A549 (cell line): Measurements from ENCODE around the gene SLC17A1. TPM values are rescaled to one million over a fixed set of nuclear protein-coding genes. Genes with fewer than 3 reads are reported as not detected.

Source experiments
- ATAC-seq, 2 experiments: fragments of 200-7000 bp in 1 of 2; fragments of >200 bp in 1 of 2; cut with Nextera tagmentation in 1 of 2; cut with Tn5 transposase in 1 of 2; 3 replicates each; pipeline versions ENCODE4 v1.8.0 to v1.9.1; 2018 to 2020; ENCODE audit warnings: mild to moderate bottlenecking in 1 of 2, moderate library complexity in 1 of 2
- CTCF ChIA-PET: fragments of 300-600 bp; sonication (Branson Sonifier 250); formaldehyde crosslinking; extraction: SDS; loops from one replicate; lab custom pipeline; 2021; ENCODE audit warnings: antibody characterized with exemption, inconsistent platforms; lab: Yijun Ruan, JAX
- POLR2A ChIA-PET: fragments of 350-600 bp; formaldehyde crosslinking; extraction: SDS; loops from one replicate; lab custom pipeline; 2021; ENCODE audit warnings: antibody characterized with exemption, inconsistent platforms; lab: Yijun Ruan, JAX
- DNase-seq, 2 experiments: peaks; one replicate each; pipeline versions ENCODE4 v3.0.0 to v3.0.0-alpha.2; 2011 to 2016; ENCODE audit warnings: low read depth in 1 of 2, low spot score in 1 of 2
- FAIRE-seq: peaks from 2 replicates; lab custom pipeline; 2011; peaks lifted over from hg19 to GRCh38; lab: Jason Lieb, UNC
- H3K27ac ChIP-seq, 2 experiments: fragments of >200 bp; sonication (Bioruptor Twin); formaldehyde crosslinking; 3 replicates each; pipeline ENCODE4 v1.5.1; 2016 to 2017
- H3K4me1 ChIP-seq: fragments of >200 bp; sonication (Bioruptor Twin); formaldehyde crosslinking; 3 replicates; pipeline ENCODE4 v1.6.1; 2016
- H3K4me2 ChIP-seq: fragments of >200 bp; sonication (Bioruptor Twin); formaldehyde crosslinking; 3 replicates; pipeline ENCODE4 v1.6.1; 2016
- H3K4me3 ChIP-seq: fragments of >200 bp; sonication (Bioruptor Twin); formaldehyde crosslinking; 3 replicates; pipeline ENCODE4 v1.5.1; 2016
- H3K9me3 ChIP-seq: fragments of >200 bp; sonication (Bioruptor Twin); formaldehyde crosslinking; 3 replicates; pipeline ENCODE4 v1.6.1; 2016
- ATOH8 ChIP-seq: fragments of 250-450 bp; sonication (Bioruptor Pico); IDR thresholded peaks from 2 replicates; pipeline ENCODE4 v1.5.0; 2020; ENCODE audit warnings: low read depth, mild to moderate bottlenecking, moderate library complexity
- BCL3 ChIP-seq: fragments of >200 bp; sonication (Bioruptor Twin); formaldehyde crosslinking; IDR thresholded peaks from 3 replicates; pipeline ENCODE4 v1.6.1; 2016
- CEBPB ChIP-seq, 2 experiments: fragments of >200 bp in 1 of 2; sonication (Bioruptor Twin) in 1 of 2; formaldehyde crosslinking in 1 of 2; IDR thresholded peaks; 2 replicates each; pipeline ENCODE4 v1.6.1; 2012 to 2016
- ELK1 ChIP-seq: fragments of 150-350 bp; IDR thresholded peaks from 2 replicates; pipeline ENCODE4 v1.6.1; 2014; ENCODE audit warnings: low read depth, mild to moderate bottlenecking, low read length
- FOXS1 ChIP-seq: fragments of 250-450 bp; sonication (Bioruptor Pico); IDR thresholded peaks from 2 replicates; pipeline ENCODE4 v1.5.0; 2020; ENCODE audit warnings: mild to moderate bottlenecking, moderate library complexity
- HMGXB4 ChIP-seq: fragments of 250-450 bp; sonication (Bioruptor Pico); IDR thresholded peaks from 2 replicates; pipeline ENCODE4 v1.5.0; 2021; ENCODE audit warnings: mild to moderate bottlenecking, moderate library complexity, borderline replicate concordance
- HOXB5 ChIP-seq: fragments of 250-450 bp; sonication (Bioruptor Pico); IDR thresholded peaks from 2 replicates; pipeline ENCODE4 v1.5.0; 2020; ENCODE audit warnings: mild to moderate bottlenecking, moderate library complexity
- KDM5A ChIP-seq: fragments of 200-600 bp; sonication (generic); IDR thresholded peaks from 2 replicates; pipeline ENCODE4 v1.6.1; 2016; ENCODE audit warnings: antibody characterized with exemption, mild to moderate bottlenecking
- MYC ChIP-seq: IDR thresholded peaks from 2 replicates; pipeline ENCODE4 v1.6.1; 2012; ENCODE audit warnings: mild to moderate bottlenecking, inconsistent platforms, low read length, improper control_type of control experiment, borderline replicate concordance
- NPAS2 ChIP-seq: fragments of 250-450 bp; sonication (Bioruptor Pico); IDR thresholded peaks from 2 replicates; pipeline ENCODE4 v1.8.0; 2022; ENCODE audit warnings: mild to moderate bottlenecking, moderate library complexity, borderline replicate concordance
- POLR2AphosphoS2 ChIP-seq: conservative IDR thresholded peaks from 2 replicates; pipeline ENCODE4 v1.6.1; 2012; ENCODE audit warnings: low read length, improper control_type of control experiment, inconsistent platforms
- WGBS: methylation state at CpG from one replicate; pipeline ENCODE4 v1.1.6; 2017; ENCODE audit errors: missing lambda C conversion rate; 5-methylcytosine and 5-hydroxymethylcytosine counted together
- polyA plus RNA-seq, 4 experiments: library from polyadenylated mRNA; depleted of rRNA in 3 of 4; stranded (reverse); fragments of >200 nt; fragmentation: RNase III in 1 of 4; extraction: RNeasy Plus Mini Kit Qiagen cat#74134 plus additional on column Dnase treatment in 1 of 4; gene quantifications; 2 replicates in 3 of 4; 3 replicates in 1 of 4; pipeline ENCODE4 v1.2.3, GENCODE V29; 2011 to 2017
- TF ChIP-seq, protein P1 (sequence below): IDR thresholded peaks from 2 replicates; pipeline ENCODE4 v1.6.1; 2012

SLC17A1 gene
- polyA plus RNA-seq, 2 of the 4 experiments (the other 2 are of a cell fraction): 0.79 to 1.2 TPM

DNA sequence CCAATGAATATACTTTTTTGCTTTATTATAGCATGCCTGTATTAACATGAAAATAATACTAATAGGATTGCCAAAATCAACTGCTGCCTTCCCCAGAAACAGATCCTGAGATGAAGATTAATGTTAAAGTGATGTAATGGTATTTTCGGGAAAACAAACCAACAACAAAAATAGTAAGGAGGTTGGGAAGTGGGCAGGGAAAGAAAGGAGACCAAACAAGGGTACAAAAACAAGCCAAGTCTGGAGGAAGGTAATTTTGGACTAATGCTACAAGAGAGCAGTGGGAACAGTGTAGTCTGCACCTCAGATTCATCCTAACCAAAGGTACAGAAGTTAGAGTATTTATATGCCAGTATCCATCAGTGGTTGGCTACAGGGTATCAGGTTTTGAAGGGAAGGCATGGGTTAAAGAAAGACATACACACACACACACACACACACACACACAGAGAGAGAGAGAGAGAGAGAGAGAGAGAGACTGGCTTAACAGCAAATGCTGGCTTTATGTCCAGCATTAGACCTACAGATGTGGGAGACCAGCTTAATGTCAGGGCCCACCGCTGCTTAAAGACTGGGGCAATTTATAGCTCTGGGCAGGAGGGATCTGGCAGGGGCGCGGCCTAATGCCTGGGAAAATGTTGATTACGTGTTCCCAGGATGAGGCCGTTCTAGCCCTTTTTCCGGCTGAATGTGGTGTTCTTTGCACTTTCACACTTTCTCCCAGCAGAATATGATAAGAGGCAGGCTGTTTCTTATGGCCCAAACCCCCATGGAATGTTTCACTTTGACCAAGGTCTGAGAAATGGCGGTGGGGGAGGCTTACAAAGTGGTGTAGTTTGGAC is 3.8 kb upstream of the SLC17A1 start (continued):
- TF ChIP-seq ELK1 (no peak), ATOH8 (CRISPR knock-in tag) (no peak)

- H3K27ac ChIP-seq: no peak overlapping the region
- POLR2A ChIA-PET: no interaction called here
Measured at GRCh38 chr6:25834950-25835349, 3.1 kb upstream of the SLC17A1 start.

DNA sequence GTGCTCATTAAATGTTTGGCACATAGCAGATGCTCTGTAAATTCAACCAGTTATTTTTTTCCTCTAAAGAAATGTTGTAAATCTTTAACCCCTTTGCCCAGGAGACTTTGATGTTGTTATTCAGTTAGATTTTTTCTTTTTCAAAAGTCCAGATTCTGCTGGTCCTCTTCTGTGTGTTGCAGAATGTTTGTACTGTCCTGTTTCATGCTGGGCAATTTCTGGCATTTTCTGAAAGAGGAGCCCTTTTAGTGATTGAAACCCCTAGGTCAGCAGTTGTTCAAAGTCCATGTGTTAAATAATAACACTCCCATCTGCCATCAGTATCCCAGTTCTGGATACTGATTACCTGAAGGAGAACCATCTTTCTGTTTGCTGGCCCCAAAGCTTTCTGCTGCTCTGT is 1.3 kb upstream of the SLC17A1 start:
- H3K4me1 ChIP-seq: peaks cover 28% of the 10 kb centered on the region
- FAIRE-seq (no peak), DNase-seq (no peak), ATAC-seq (no peak)
- H3K27ac ChIP-seq: peak overlapping the region; percentile 72 to 81; a peak in 3 of 6 replicates
- H3K9me3 ChIP-seq: no peaks in the 10 kb centered on the region
- H3K4me3 ChIP-seq: no peak overlapping the region
- peak overlapping the region; percentile 69; the same call in 2 of the 3 replicates for H3K4me2 ChIP-seq
- CTCF ChIA-PET: no interaction called here
- TF ChIP-seq HMGXB4 (CRISPR knock-in tag): no peak
- no peak for TF ChIP-seq BCL3
- TF ChIP-seq, all 56 proteins: peak for 0
- POLR2A ChIA-PET: no interaction called here

More at GRCh38 chr6:25834950-25835349, 3.1 kb upstream of the SLC17A1 start:
- TF ChIP-seq KDM5A (no peak), NPAS2 (CRISPR knock-in tag) (no peak), HMGXB4 (CRISPR knock-in tag) (no peak), FOXS1 (CRISPR knock-in tag) (no peak), HOXB5 (CRISPR knock-in tag) (no peak), POLR2AphosphoS2 (no peak), MYC (no peak), CEBPB (IDR thresholded peaks at IDR 0.05) (no peak)
- TF ChIP-seq, protein P1, sequence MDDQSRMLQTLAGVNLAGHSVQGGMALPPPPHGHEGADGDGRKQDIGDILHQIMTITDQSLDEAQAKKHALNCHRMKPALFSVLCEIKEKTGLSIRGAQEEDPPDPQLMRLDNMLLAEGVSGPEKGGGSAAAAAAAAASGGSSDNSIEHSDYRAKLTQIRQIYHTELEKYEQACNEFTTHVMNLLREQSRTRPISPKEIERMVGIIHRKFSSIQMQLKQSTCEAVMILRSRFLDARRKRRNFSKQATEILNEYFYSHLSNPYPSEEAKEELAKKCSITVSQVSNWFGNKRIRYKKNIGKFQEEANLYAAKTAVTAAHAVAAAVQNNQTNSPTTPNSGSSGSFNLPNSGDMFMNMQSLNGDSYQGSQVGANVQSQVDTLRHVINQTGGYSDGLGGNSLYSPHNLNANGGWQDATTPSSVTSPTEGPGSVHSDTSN: no peak
- H3K4me1 ChIP-seq: peaks cover 28% of the 10 kb centered on the region
- no peaks in the 10 kb centered on the region for H3K9me3 ChIP-seq
- ATAC-seq (no peak), FAIRE-seq (no peak), DNase-seq (no peak)
- H3K4me3 ChIP-seq: no peak overlapping the region
- 90% methylated on average over 1 of the region's 1 CpG for WGBS
- CTCF ChIA-PET: no interaction called here
- H3K4me2 ChIP-seq: no peak overlapping the region
